Measurements from ENCODE around the gene MYO18A.

DNA sequence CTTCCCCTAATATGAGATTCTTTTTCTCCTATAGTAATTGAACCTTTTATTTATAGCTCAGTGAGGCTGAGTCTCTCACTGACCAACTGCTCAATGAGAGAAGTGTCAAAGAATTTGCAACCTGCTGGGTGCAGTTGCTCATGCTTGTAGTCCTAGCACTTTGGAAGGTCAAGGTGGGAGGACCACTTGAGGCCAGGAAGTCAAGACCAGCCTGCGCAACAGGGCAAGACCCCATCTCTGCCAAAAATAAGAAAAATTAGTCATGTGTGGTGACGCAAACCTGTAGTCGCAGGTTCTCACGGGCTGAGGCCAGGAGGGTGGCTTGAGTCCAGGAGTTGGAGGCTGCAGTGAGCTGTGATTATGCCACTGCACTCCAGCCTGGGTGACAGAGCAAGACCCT, 35.5 kb upstream of the MYO18A start:
- no peak for TF ChIP-seq EP300 (IDR thresholded peaks at IDR 0.05; ENCODE audit: low read depth)
- TF ChIP-seq, protein P1, sequence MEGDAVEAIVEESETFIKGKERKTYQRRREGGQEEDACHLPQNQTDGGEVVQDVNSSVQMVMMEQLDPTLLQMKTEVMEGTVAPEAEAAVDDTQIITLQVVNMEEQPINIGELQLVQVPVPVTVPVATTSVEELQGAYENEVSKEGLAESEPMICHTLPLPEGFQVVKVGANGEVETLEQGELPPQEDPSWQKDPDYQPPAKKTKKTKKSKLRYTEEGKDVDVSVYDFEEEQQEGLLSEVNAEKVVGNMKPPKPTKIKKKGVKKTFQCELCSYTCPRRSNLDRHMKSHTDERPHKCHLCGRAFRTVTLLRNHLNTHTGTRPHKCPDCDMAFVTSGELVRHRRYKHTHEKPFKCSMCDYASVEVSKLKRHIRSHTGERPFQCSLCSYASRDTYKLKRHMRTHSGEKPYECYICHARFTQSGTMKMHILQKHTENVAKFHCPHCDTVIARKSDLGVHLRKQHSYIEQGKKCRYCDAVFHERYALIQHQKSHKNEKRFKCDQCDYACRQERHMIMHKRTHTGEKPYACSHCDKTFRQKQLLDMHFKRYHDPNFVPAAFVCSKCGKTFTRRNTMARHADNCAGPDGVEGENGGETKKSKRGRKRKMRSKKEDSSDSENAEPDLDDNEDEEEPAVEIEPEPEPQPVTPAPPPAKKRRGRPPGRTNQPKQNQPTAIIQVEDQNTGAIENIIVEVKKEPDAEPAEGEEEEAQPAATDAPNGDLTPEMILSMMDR (IDR thresholded peaks at IDR 0.05), result no peak
